ENCODE data around the gene CDH13. TPM values are rescaled to one million over a fixed set of nuclear protein-coding genes. Genes with fewer than 3 reads are reported as not detected.

Gene CDH13
- total and polyA plus RNA-seq, 9 of the 15 experiments (the other 6 are each of a cell fraction or from before 2014, with no cell fraction given) = 0.03 TPM; not detected in 8

DNA sequence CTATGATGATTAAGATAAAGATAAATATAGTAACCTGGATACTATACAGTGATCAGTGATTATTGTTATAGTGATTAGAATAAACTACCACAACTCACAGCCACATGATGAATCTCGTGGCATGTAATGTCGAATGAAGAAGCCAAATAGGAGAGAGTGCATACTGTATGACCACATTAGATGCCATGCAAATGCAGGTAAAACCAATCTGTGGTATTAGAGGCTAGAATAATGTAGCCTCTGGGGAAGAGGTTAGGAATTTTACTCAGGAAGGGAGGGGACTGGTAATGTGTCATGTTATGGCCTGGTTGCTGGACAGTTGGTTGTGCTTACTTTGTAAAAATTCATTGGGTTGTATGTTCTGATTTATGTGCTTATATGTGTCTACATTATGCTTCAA, 402.7 kb downstream of the CDH13 start:
- intact Hi-C loops (cut with micrococcal nuclease) = no loop called here
- ChIA-PET POLR2A (no interaction called here), CTCF (ENCODE audit: low intra/inter-chr PET ratio) (no interaction called here)
- FAIRE-seq = no peak
- no peaks in the 10 kb centered on the region; the same call in 1 of the 2 replicates for H3K9me3 ChIP-seq (replicated peaks; ENCODE audit: control insufficient read depth, insufficient read depth, low read depth, low read length)
- no peak overlapping the region for H3K27ac ChIP-seq (ENCODE audit: extremely low read depth, low read depth, low read length)
- no peak overlapping the region for H3K4me2 ChIP-seq (ENCODE audit: insufficient read depth, low read length)
- no peaks in the 10 kb centered on the region for H3K4me1 ChIP-seq (replicated peaks in 1 of 2; ENCODE audit: control insufficient read depth in 2 of 2, insufficient read depth in 2 of 2, low read length in 2 of 2)
- TF ChIP-seq POLR3A (IDR thresholded peaks at IDR 0.05; ENCODE audit: borderline replicate concordance, extremely low read depth, insufficient read depth, insufficient read length) = no peak
- TF ChIP-seq EGR1 (conservative IDR thresholded peaks at IDR 0.05) = no peak
- no peak for TF ChIP-seq KLF10 (CRISPR knock-in tag; IDR thresholded peaks at IDR 0.05)
- TF ChIP-seq ZNF76 (CRISPR knock-in tag; IDR thresholded peaks at IDR 0.05; ENCODE audit: borderline replicate concordance) = no peak
- TF ChIP-seq FOXA3 (CRISPR knock-in tag; conservative IDR thresholded peaks at IDR 0.05 in 1 of 2, IDR thresholded peaks at IDR 0.05 in 1 of 2) = no peak
- TF ChIP-seq SNIP1 (IDR thresholded peaks at IDR 0.05; ENCODE audit: low read depth) = no peak
- no peaks in the 10 kb centered on the region for H3K79me2 ChIP-seq (ENCODE audit: control insufficient read depth, insufficient read depth, low read length)
- no peak for DNase-seq (ENCODE audit: extremely low read depth in 1 of 4, low spot score in 3 of 4)
- 2% methylated on average over 2 of the region's 2 CpGs for WGBS (ENCODE audit: insufficient coverage, low coverage, missing lambda C conversion rate)
- no peaks in the 10 kb centered on the region for H3K9me1 ChIP-seq (ENCODE audit: control insufficient read depth, insufficient read depth, low read length)
- H3K27me3 ChIP-seq (ENCODE audit: control insufficient read depth in 2 of 2, insufficient read depth in 2 of 2, low read length in 2 of 2) = no peaks in the 10 kb centered on the region
- no peak overlapping the region for H3K4me3 ChIP-seq
- in situ Hi-C loops (cut with MboI) = no loop called here
- no peaks in the 10 kb centered on the region for H4K20me1 ChIP-seq (replicated peaks; ENCODE audit: control insufficient read depth, insufficient read depth, low read length)
- no peak overlapping the region for H3K9ac ChIP-seq (ENCODE audit: insufficient read depth in 1 of 2, low read depth in 2 of 2, low read length in 2 of 2)
- no peak for ATAC-seq
- no TSS peak for BruUV-seq (replicated peaks)
- no peaks in the 10 kb centered on the region for H3K36me3 ChIP-seq (ENCODE audit: control insufficient read depth, insufficient read depth, low read length)
- H2AFZ ChIP-seq (ENCODE audit: low read depth, low read length) = no peak overlapping the region

DNA sequence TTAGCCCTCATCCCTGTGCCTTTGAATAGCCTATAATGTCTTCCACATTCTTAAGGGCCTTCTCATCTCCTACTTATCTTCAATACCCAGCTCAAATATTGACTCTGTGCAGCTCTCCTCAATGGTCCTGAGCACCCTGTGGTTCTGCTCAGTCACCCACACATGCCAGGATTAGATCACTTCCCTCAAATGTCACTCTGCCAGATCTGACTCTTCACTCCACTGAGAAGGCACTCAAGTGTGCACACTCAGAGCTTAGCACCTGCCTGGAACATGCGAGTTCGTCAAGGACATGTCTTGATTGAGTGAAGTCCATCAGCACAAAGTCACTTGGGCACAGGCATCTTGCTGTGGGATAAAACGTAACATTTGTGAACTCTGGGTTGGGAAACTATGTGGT, 404.8 kb downstream of the CDH13 start:
- Histone ChIP-seq H2AFZ (ENCODE audit: low read depth, low read length) (no peak overlapping the region), H3K79me2 (ENCODE audit: control insufficient read depth, insufficient read depth, low read length) (no peaks in the 10 kb centered on the region), H3K27me3 (ENCODE audit: control insufficient read depth in 2 of 2, insufficient read depth in 2 of 2, low read length in 2 of 2) (no peaks in the 10 kb centered on the region), H3K4me2 (ENCODE audit: insufficient read depth, low read length) (no peak overlapping the region), H3K27ac (ENCODE audit: extremely low read depth, low read depth, low read length) (no peak overlapping the region), H3K36me3 (ENCODE audit: control insufficient read depth, insufficient read depth, low read length) (no peaks in the 10 kb centered on the region), H4K20me1 (replicated peaks; ENCODE audit: control insufficient read depth, insufficient read depth, low read length) (no peaks in the 10 kb centered on the region), H3K4me3 (no peak overlapping the region), H3K9me3 (replicated peaks; ENCODE audit: control insufficient read depth, insufficient read depth, low read depth, low read length) (no peaks in the 10 kb centered on the region; the same call in 1 of the 2 replicates), H3K4me1 (replicated peaks in 1 of 2; ENCODE audit: control insufficient read depth in 2 of 2, insufficient read depth in 2 of 2, low read length in 2 of 2) (no peaks in the 10 kb centered on the region), H3K9me1 (ENCODE audit: control insufficient read depth, insufficient read depth, low read length) (no peaks in the 10 kb centered on the region), H3K9ac (ENCODE audit: insufficient read depth in 1 of 2, low read depth in 2 of 2, low read length in 2 of 2) (no peak overlapping the region)
- intact Hi-C loops (cut with micrococcal nuclease) = no loop called here
- POLR2A ChIA-PET = no interaction called here
- CTCF ChIA-PET (ENCODE audit: low intra/inter-chr PET ratio) = no interaction called here
- ATAC-seq = no peak
- 4% methylated on average over 3 of the region's 3 CpGs for WGBS (ENCODE audit: insufficient coverage, low coverage, missing lambda C conversion rate)
- TF ChIP-seq ZNF12 (CRISPR knock-in tag; IDR thresholded peaks at IDR 0.05) (no peak), MAFG (tag; conservative IDR thresholded peaks at IDR 0.05) (no peak)
- DNase-seq (ENCODE audit: extremely low read depth in 1 of 4, low spot score in 3 of 4) = no peak
- in situ Hi-C loops (cut with MboI) = no loop called here
- BruUV-seq (replicated peaks) = no TSS peak
- no peak for FAIRE-seq

Data from K562 (cell line).